ENCODE results near the gene CD300C.
"Not testable (repeated sequence)": the region's sequence is repeated elsewhere in the genome, so short reads cannot be mapped to it uniquely, and the experiment has no call there.

The CD300C gene

DNA sequence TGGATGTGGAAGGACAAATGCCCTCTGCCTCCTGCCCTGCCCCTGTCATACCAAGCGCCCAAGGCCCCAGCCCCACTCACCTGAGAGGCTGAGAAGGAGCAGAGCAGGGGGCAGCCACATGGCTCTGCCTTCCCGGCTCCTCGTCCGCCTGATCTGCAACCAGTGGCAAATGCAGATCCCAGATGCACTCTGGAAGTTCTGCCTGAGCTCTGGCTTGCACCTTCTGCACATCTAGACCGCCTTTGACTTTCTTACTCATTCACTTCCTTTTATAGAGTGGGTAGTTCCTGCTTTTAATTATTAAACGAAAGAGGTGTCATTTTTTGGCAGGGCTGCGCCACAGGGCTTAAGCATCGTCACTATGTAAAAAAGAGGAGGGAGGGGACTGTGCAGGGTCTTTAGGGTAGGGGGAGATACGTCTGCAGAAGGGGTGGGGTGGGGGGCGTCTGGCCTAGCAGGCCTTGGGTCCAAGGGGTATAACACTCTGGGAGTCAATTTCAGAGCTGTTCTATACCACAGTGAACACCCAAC, 14.6 kb downstream of the CD300C start, which contains the start of gene CD300LB:
Gene CD300LB (minus strand): TSS at position 245 of the 531 bp plus-strand sequence. CDS start 125 bp downstream, at position 120.
- DNase-seq (ENCODE audit: low spot score), result no peak

DNA sequence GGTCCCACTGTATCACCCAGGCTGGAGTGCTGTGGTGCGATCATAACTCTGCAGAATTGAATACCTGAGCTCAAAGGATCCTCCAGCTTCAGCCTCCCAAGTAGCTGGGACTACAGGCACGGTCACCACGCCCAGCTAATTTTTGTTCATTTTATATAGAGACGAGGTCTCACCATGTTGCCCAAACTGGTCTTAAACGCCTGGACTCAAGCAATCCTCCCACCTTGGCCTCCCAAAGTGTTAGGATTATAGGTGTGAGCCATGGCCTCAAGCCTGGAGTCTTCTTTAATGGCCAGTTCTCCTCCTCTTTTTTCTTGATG, 15.1 kb downstream of the CD300C start:
- DNase-seq (ENCODE audit: low spot score), result no peak

DNA sequence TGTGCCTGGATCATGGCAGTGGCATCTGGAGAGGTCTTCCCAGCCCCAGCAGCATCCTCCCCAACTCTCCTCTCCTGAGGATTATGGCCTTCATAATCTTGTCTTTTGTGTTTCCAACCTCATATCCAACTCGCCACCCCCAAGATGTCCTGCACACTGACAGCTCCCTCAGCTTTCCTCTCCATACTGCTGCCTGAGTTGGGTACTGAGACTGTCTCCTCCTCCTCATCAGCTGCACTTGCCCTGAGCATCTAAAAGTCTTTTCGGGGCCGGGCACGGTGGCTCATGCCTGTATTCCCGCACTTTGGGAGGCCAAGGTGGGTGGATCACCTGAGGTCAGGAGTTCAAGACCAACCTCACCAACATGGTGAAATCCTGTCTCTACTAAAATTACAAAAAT, 16.7 kb downstream of the CD300C start:
- no peak for DNase-seq (ENCODE audit: low spot score)

DNA sequence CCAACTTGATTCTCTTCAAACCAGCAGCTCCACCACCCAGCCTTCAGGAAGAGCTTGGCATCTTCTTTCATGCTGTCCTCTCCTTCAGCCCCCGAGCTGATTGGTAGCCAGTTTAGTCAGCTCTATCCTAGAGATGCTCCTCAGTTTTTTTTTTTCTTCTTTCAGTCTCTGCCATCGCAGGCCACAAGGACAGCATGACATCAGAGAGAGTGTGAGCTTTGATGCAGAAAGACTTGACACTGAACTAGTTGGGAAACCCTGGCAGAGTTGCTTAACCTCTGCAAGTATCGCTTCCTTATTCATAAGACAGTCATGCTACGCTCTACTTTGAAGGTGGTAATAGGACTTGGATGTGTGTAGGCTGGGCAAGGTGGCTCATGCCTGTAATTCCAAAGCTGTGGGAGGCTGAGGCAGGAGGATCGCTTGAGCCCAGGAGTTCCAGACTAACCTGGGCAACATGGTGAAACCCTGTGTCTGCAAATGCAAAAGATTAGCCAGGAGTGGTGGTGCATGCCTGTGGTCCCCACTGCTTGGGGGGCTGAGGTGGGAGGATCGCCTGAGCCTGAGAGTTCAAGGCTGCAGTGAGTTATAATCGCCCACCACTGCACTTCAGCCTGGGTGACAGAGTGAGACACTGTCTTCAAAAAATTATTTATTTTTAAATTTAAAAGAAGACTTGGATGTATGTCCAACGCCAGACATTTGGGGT, 17.3 kb downstream of the CD300C start:
- DNase-seq (ENCODE audit: low spot score), result no peak

DNA sequence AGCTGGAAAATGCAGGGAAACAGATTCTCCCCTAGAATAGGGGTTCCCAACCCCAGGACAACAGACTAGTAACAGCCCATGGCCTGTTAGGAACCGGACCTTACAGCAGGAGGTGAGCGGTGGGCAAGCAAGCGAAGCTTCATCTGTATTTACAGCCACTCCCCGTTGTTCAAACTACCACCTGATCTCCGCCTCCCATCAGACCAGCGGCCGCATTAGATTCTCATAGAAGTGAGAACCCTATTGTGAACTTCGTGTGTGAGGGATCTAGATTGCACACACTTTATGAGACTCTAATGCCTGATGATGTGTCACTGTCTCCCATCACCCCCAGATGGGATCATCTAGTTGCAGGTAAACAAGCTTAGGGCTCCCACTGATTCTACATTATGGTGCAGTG, 18.2 kb downstream of the CD300C start:
- no peak for DNase-seq (ENCODE audit: low spot score)

DNA sequence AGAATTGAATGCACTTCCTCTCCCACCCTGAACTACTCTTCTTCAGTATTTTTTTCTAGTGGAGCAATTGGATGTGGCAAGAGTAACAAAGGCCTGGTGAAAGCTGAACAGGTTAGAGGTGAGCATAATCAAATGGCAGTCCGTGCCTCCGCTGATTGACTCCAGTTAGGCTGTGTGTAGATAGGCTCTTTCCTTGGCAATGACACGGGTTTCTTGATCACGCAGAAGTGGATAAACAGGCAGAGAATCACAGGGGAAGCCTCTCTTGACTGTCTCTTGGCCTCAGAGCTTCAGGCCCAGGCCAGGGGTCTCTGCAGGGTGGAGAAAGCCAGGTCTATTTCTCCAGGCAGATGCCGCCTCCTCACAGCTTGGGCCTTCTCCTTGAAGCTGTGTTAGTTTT, 18.8 kb downstream of the CD300C start:
- DNase-seq (ENCODE audit: low spot score), result no peak

DNA sequence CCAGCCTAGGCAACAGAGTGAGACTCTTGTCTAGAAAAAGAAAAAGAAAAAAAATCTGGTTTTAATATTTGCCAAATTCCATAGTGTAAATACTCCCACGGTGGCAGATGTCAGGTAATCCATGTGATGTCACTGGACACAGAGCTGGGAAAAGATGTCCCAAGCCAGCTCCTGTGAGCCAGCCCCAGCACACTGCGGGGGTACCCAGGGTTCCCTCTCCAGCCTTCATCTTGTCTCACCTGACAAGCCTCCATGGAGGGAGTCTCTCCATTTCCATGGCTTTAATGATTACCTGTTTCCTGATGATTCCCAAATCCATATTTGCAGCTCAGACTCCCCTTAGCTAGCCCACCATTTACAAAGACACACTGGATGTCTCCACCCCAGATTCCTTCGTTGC, 19.2 kb downstream of the CD300C start:
- DNase-seq (ENCODE audit: low spot score), result no peak

DNA sequence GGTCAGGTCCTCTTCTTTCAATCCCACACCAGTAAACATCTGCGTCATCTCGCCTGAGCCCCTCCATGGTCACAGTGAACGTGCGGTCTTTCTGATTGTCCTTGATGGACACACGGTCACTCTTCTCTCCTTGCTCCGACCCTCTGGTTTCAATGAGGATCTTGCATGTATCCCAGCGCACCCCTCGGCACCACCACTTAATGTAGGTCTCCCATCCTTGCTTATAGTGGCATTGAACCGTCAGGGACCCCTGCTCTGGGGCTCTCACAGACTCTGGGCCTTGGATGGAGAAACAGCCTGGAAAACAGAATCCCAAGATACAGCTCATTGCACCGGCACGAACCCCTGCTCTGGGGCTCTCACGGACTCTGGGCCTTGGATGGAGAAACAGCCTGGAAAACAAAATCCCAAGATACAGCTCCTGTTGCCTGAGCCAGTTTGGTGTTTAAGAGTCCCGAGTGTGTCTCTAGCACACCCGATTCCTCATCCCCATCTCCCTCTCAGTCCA, 20.1 kb downstream of the CD300C start:
- DNase-seq (ENCODE audit: low spot score), result no peak

DNA sequence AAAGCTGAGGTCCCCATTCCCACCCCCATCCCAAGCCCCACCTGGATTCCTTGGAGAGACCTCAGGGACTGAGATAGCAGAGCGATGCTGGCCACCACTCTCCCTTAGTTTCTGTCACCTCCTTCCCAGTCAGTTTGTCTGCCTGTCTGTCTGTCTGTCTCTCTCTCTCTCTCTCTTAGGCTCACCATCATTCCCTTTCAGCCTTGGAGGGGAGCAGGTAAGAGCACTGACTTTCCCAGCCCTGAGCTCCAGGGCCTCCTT, 20.5 kb downstream of the CD300C start:
- no peak for DNase-seq (ENCODE audit: low spot score)

DNA sequence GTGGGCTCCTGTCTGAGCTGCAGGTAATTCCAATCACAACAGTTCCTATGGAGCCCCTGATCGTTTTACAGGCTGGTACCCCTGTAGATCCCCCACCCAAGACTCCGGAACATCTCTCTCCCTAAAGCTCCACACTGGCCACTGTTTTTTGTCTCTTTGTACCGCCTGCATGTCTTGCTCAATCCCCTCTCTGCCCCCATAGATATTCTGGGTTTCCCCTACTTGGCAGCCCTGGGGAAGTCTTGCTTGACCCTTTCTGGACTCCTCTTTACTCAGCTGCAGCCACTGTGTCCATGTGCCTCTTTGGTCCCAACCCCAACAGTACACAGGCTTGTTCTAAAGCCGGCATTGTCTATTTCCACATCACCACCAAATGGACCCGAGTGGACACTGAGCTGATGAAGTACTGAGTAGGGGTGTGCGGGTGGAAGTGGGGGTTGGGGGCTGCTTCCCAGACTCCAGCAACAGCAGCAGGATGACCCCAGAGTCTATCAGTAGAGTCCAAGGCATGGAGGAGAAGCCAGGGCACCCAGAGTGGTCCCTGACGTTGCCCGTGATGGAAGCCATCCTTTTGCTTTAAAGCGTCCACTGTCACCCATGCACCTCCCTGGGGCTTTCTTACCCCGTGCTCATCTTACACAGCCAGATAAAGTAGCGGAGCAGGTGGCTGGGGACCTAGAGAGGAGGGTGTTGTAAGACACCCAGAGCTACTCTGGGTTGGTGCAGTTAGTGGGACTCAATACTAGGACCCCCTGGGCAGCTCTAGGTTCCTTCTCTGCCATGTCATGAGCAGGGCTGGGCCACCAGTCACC, 21.1 kb downstream of the CD300C start:
- no peak for DNase-seq (ENCODE audit: low spot score)

DNA sequence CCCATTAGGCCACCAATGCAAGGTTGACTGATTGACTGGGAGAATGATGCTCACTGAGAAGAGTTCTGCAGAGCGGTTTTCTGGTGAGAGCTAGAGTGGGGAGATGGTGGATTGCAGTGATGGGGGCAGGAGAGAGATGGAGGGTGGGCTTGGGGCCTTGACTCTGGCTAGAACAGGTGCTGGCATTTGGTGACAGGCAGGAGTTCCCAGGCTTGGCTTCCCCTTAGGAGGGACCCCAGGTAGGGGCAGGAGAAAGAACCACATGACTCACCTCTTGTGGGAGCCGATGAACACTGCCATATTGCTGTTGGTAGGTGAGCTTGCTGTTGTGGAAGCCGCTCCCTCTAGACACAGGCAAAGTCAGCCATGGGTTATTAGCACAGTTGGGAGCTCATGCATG, 22.6 kb downstream of the CD300C start:
- DNase-seq (ENCODE audit: low spot score), result no peak

DNA sequence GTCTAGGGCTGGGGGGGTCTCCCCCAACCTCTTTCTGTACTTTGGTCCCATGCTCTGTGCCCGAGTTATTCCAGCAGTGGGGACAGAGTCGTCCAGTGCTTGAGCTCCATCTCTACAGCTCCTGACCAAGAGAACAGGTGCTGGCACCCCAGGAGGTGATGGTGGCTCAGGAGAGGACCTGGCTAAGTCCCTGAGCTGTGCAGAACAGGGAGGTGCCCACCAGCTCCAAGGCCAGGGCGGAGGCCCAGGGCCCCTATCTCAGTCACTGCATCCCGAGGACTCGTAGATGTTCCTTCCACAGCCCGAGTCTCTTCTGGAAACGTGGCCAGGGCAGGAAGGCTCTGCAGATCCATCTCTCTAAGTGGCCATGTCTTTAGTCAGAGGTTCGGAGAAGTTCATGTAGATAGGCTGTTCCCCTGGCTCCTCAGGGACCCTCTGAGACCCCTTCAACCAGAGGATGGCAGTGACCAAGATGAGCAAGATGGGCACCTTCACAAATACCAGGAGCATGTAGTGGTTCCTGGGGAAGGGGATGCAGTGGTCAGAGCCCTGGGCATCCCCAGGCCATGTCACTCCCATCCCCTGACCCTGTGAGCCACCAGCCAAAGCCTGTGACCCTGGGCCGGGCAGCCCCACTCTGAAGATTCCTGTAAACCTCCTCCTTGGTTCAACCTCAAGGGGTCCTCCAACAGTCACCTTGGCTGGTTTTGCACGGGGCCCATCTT, 23.4 kb downstream of the CD300C start:
- DNase-seq (ENCODE audit: low spot score), result no peak

DNA sequence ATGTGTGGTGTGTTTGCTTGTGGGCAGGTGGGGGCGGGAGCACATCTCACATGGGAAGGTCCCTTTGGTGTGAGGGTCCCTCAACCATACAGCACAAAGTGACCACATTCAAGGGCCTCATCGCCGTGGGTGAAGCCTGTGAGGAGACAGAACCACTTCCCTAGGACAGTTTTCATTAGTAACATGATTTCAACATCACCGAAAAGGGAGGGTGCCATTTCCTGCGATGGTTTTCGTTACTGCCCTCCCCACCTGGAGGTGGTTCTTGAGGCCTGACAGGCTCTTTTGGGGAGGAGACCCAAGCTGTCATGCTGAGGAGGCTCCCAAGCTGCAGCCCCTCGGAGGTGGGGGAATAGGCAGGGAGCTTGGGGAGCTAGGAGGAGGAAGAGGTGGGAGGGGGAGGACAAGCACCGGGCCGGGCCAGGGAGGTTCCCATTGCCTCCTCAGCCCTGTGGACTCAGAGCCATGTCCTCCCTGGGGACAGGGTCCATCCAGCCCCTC, 24.2 kb downstream of the CD300C start:
- no peak for DNase-seq (ENCODE audit: low spot score)

DNA sequence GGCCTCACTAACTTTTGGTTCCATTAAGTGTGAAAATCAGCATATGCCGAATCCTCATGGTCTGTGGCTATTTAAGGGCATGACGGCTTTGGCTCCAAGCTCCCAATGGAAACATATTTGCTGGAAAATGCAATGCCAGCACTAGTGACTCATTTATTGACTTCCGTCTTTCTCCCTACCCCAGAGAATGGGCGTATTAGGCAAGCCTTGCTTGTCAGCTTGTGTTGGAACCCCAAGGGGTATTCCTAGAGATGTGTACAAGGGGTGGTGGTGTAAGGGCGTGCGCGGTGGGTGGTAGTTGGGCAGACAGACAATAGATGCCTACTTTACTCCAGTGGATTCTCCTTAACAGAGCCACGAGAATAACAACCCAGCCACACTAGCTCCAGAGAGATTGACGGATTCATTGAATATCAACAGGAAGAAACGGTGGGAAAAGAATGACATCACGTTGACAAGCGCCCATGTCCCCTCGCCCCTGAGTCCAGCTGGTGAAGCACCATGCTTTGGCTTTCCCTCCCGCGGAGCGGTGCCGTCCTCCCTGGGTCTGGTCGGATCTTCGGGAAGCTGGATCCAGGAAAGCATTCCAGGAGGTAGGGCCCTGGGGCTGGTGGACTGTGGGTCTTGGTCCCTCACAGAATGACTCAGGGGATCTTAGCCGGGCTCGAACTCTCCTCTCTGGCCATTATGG, 25.0 kb downstream of the CD300C start:
- no peak for DNase-seq (ENCODE audit: low spot score)

DNA sequence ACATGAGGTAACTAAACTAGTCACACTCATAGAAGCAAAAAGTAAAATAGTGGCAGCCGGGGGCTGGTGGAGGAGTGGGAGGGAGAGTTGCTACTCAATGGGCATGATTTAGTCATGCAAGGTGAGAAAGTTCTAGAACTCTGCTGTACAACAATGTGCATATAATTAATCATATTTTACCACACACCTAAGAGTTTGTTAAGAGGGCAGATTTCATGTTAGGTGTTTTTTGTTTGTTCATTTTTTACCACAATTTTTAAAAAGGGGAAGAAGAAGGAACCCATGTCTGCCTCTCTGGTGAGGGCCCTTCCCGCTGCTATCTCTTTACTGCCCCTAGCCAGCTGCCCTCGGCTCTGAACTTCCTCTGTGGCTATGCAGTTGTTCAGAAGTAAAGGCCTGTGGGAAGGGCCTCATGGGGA, 25.9 kb downstream of the CD300C start:
- no peak for DNase-seq (ENCODE audit: low spot score)

DNA sequence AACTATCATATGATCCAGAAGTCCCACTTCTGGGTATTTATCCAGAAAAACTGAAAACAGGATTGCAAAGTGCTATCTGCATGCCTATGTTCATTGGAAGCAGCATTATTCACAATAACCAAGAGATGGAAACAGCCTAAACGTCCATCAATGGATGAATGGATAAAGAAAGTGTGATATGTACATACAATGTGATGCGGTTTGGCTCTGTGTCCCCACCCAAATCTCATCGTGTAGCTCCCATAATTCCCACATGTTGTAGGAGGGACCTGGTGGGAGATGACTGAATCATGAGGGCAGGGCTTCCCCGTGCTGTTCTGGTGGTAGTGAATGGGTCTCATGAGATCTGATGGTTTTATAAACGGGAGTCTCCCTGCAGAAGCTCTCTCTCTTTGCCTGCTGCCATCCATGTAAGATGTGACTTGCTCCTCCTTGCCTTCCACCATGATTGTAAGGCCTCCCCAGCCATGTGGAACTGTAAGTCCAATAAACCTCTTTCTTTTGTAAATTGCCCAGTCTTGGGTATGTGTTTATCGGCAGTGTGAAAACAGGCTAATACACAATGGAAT, 27.4 kb downstream of the CD300C start:
- DNase-seq (ENCODE audit: low spot score), result not testable (repeated sequence)

DNA sequence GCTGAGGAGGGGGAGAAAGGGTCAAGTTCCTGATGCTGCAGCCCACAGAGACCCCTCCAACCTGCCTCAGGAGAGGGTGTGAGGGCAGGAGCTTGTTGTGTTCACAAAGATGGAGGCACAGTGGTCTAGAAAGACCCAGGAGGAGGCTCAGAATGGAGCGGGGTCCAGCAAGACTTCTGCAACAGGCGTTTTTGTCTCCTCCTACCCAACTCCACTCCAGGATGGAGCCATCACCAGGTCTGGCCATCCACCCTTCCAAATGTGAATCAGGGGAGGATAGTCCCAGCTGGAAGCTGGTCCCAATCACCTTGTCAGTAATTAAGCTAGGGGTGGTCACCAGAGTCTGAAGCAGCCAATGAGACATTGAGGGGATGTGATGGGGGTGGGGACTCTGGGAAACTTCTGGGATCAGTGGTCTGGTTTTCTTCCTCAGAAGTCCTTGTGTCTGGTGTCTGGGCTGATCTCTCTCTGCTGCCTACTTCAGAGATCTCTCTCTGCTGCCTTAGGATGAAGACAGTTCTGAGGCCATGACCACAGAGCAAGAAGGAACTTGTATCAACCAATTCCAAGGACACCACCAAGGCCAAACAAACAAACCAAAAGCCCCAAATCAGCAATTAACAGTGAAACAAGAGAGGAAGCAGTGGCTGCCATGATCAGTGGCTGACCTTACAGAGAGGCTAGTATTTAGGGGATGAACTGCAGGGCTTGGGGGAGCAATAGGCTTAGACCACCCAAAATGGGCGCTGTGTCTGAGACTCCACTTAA, 29.2 kb downstream of the CD300C start:
- no peak for DNase-seq (ENCODE audit: low spot score)

DNA sequence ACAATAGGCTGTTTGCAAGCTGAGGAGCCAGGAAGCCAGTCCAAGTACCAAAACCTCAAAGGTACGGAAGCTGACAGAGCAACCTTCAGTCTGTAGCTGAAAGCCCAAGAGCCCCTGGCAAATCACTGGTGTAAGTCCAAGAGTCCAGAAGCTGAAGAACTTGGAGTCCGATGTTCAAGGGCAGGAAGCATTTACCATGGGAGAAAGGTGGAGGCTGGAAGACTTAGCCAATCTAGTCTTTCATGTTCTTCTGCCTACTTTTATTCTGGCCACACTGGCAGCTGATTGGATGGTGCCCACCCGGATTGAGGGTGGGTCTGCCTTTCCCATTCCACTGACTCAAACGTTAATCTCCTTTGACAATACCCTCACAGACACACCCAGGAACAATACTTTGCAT, 30.0 kb downstream of the CD300C start:
- no peak for DNase-seq (ENCODE audit: low spot score)

DNA sequence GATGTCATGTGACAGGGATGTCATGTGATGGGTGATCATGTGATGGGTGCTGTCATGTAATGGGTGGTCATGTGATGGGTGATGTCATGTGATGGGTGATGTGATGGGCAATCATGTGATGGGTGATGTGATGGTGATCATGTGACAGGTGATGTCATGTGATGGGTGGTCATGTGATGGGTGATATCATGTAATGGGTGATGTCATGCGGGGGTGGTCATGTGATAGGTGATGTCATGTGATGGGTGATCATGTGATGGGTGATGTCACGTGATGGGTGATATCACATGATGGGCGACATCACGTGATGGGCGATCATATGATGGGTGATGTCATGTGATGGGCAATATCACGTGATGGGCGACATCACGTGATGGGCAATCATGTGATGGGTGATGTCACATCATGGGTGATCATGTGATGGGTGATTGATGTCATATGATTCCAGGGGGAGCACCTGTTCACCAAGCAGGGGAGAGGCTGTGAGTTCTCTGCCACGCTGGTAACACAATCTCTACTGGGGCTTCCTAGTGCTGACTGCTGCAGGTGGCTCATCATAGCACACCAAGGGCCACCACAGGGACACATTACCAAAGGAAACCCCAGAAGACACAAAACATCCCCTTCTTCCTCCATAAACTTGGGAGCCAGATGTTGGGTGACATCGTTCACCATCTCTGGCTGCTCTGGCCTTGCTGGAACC, 31.1 kb downstream of the CD300C start:
- DNase-seq (ENCODE audit: low spot score), result no peak

DNA sequence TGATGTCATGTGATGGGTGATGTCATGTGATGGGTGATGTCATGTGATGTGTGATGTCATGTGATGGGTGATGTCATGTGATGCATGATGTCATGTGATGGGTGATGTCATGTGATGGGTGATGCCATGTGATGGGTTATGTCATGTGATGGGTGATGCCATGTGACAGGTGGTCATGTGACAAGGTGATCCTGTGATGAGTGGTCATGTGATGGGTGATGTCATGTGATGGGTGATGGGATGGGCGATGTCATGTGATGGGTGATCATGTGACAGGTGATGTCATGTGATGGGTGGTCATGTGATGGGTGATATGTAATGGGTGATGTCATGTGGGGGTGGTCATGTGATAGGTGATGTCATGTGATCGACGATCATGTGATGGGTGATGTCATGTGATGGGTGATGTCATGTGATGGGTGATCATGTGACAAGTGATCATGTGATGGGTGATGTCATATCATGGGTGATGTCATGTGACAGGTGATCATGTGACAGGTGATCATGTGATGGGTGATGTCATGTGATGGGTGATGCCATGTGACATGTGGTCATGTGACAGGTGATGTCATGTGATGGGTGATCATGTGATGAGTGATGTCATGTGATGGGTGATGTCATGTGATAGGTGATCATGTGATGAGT, 31.8 kb downstream of the CD300C start:
- DNase-seq (ENCODE audit: low spot score), result peak; percentile 4
